BLaER1 treated with 17β-estradiol and CSF1 and Interleukin-3, amounts not matched to agents 10 nM and 100 nM (cell line): ENCODE data around the gene BDH2.

Experiments used
- H3K27ac ChIP-seq, 11 experiments: shearing (Covaris generic); formaldehyde crosslinking; 2 replicates each; pipeline ENCODE4 v1.8.1; 2022
- H3K27me3 ChIP-seq, 11 experiments: shearing (Covaris generic); formaldehyde crosslinking; 2 replicates each; pipeline ENCODE4 v1.8.1; 2022
- H3K36me3 ChIP-seq, 11 experiments: shearing (Covaris generic); formaldehyde crosslinking; 2 replicates each; pipeline ENCODE4 v1.8.1; 2022
- H3K4me1 ChIP-seq, 10 experiments: shearing (Covaris generic); formaldehyde crosslinking; 2 replicates each; pipeline ENCODE4 v1.8.1; 2022
- H3K4me2 ChIP-seq, 11 experiments: shearing (Covaris generic); formaldehyde crosslinking; 2 replicates each; pipeline ENCODE4 v1.8.1; 2022
- H3K4me3 ChIP-seq, 10 experiments: shearing (Covaris generic); formaldehyde crosslinking; 2 replicates each; pipeline ENCODE4 v1.8.1; 2022
- H3K9ac ChIP-seq, 11 experiments: shearing (Covaris generic); formaldehyde crosslinking; 2 replicates each; pipeline ENCODE4 v1.8.1; 2022
- H3K9me3 ChIP-seq, 11 experiments: shearing (Covaris generic); formaldehyde crosslinking; replicated peaks in 1 of 11; 2 replicates each; pipeline ENCODE4 v1.8.1; 2022
- H4K20me1 ChIP-seq, 11 experiments: shearing (Covaris generic); formaldehyde crosslinking; 2 replicates each; pipeline ENCODE4 v1.8.1; 2022
- Cebpa-rat ChIP-seq, 11 experiments: shearing (Covaris generic); IDR thresholded peaks; 2 replicates each; pipeline ENCODE4 v1.8.1; 2022

The BDH2 gene

GRCh38 chr4:103052145-103052544 is 47.5 kb downstream of the BDH2 start:
- Histone ChIP-seq H3K4me2 (no peak overlapping the region), H3K36me3 (peaks cover 32 to 65% (median 55%) of the 10 kb centered on the region in 11 experiments), H3K9ac (no peak overlapping the region), H3K27me3 (no peaks in the 10 kb centered on the region), H3K4me1 (peaks cover 0 to 5% (median 0%) of the 10 kb centered on the region in 10 experiments; a peak in 3 of 20 replicates), H3K9me3 (peaks cover 7 to 20% (median 11%) of the 10 kb centered on the region in 11 experiments; a peak in 17 of 22 replicates), H3K27ac (no peak overlapping the region), H4K20me1 (no peaks in the 10 kb centered on the region; a peak in 2 of 22 replicates), H3K4me3 (no peak overlapping the region)
- no peak for TF ChIP-seq Cebpa-rat (IDR thresholded peaks at IDR 0.05)

- H3K9ac ChIP-seq, result no peak overlapping the region
- peaks cover 27 to 66% (median 56%) of the 10 kb centered on the region in 11 experiments for H3K36me3 ChIP-seq
- H3K4me1 ChIP-seq, result peaks cover 0 to 5% (median 0%) of the 10 kb centered on the region in 10 experiments; a peak in 3 of 20 replicates
- no peak overlapping the region for H3K4me3 ChIP-seq
- no peak overlapping the region for H3K27ac ChIP-seq
- TF ChIP-seq Cebpa-rat (IDR thresholded peaks at IDR 0.05), result no peak
- H3K4me2 ChIP-seq, result no peak overlapping the region
- H3K27me3 ChIP-seq, result no peaks in the 10 kb centered on the region
- no peaks in the 10 kb centered on the region; a peak in 2 of 22 replicates for H4K20me1 ChIP-seq
- peaks cover 3 to 11% (median 5%) of the 10 kb centered on the region in 11 experiments; a peak in 17 of 22 replicates for H3K9me3 ChIP-seq
Measured at GRCh38 chr4:103050736-103051436, 48.7 kb downstream of the BDH2 start.

GRCh38 chr4:103046416-103047290 is 53.0 kb downstream of the BDH2 start:
- no peaks in the 10 kb centered on the region for H3K27me3 ChIP-seq
- no peak overlapping the region for H3K4me3 ChIP-seq
- H3K27ac ChIP-seq, result no peak overlapping the region
- peaks cover 45 to 87% (median 67%) of the 10 kb centered on the region in 11 experiments for H3K36me3 ChIP-seq
- no peaks in the 10 kb centered on the region; a peak in 1 of 22 replicates for H4K20me1 ChIP-seq
- no peak overlapping the region for H3K4me2 ChIP-seq
- TF ChIP-seq Cebpa-rat (IDR thresholded peaks at IDR 0.05), result no peak
- H3K4me1 ChIP-seq, result no peaks in the 10 kb centered on the region
- H3K9ac ChIP-seq, result no peak overlapping the region
- H3K9me3 ChIP-seq, result peaks cover 0 to 7% (median 0%) of the 10 kb centered on the region in 11 experiments; a peak in 2 of 22 replicates

GRCh38 chr4:103044183-103044582 is 55.5 kb downstream of the BDH2 start:
- Histone ChIP-seq H3K36me3 (peaks cover 35 to 77% (median 61%) of the 10 kb centered on the region in 11 experiments), H4K20me1 (no peaks in the 10 kb centered on the region), H3K9ac (no peak overlapping the region), H3K27ac (no peak overlapping the region), H3K9me3 (peaks cover 0 to 7% (median 0%) of the 10 kb centered on the region in 11 experiments; a peak in 2 of 22 replicates), H3K27me3 (no peaks in the 10 kb centered on the region), H3K4me1 (no peaks in the 10 kb centered on the region), H3K4me2 (no peak overlapping the region), H3K4me3 (no peak overlapping the region)
- no peak for TF ChIP-seq Cebpa-rat (IDR thresholded peaks at IDR 0.05)

GRCh38 chr4:103036169-103036568 is 63.5 kb downstream of the BDH2 start:
- H4K20me1 ChIP-seq, result no peaks in the 10 kb centered on the region
- no peak overlapping the region for H3K27ac ChIP-seq
- H3K9me3 ChIP-seq, result peaks cover 0 to 12% (median 5%) of the 10 kb centered on the region in 11 experiments; a peak in 4 of 22 replicates
- H3K4me1 ChIP-seq, result no peaks in the 10 kb centered on the region; a peak in 1 of 20 replicates
- H3K36me3 ChIP-seq, result peaks cover 12 to 65% (median 33%) of the 10 kb centered on the region in 11 experiments; a peak in 21 of 22 replicates
- no peak overlapping the region for H3K4me3 ChIP-seq
- no peaks in the 10 kb centered on the region for H3K27me3 ChIP-seq
- H3K4me2 ChIP-seq, result no peak overlapping the region
- H3K9ac ChIP-seq, result no peak overlapping the region
- TF ChIP-seq Cebpa-rat (IDR thresholded peaks at IDR 0.05), result no peak

- no peak overlapping the region for H3K27ac ChIP-seq
- no peaks in the 10 kb centered on the region for H4K20me1 ChIP-seq
- no peak for TF ChIP-seq Cebpa-rat (IDR thresholded peaks at IDR 0.05)
- no peak overlapping the region for H3K4me3 ChIP-seq
- no peak overlapping the region for H3K9ac ChIP-seq
- peaks cover 28 to 87% (median 50%) of the 10 kb centered on the region in 11 experiments for H3K36me3 ChIP-seq
- no peaks in the 10 kb centered on the region for H3K27me3 ChIP-seq
- H3K4me1 ChIP-seq, result no peaks in the 10 kb centered on the region; a peak in 1 of 20 replicates
- peaks cover 0 to 12% (median 5%) of the 10 kb centered on the region in 11 experiments; a peak in 4 of 22 replicates for H3K9me3 ChIP-seq
- no peak overlapping the region for H3K4me2 ChIP-seq
Measured at GRCh38 chr4:103032574-103032973, 67.1 kb downstream of the BDH2 start.

GRCh38 chr4:103030791-103031190 is 68.8 kb downstream of the BDH2 start:
- Histone ChIP-seq H3K4me2 (no peak overlapping the region), H3K27me3 (no peaks in the 10 kb centered on the region), H3K4me1 (no peaks in the 10 kb centered on the region; a peak in 1 of 20 replicates), H3K36me3 (peaks cover 25 to 90% (median 54%) of the 10 kb centered on the region in 11 experiments; a peak in 21 of 22 replicates), H3K27ac (no peak overlapping the region), H3K9ac (no peak overlapping the region), H4K20me1 (no peaks in the 10 kb centered on the region), H3K9me3 (peaks cover 0 to 8% (median 0%) of the 10 kb centered on the region in 11 experiments; a peak in 2 of 22 replicates), H3K4me3 (no peak overlapping the region)
- TF ChIP-seq Cebpa-rat (IDR thresholded peaks at IDR 0.05), result no peak

GRCh38 chr4:103029300-103029699 is 70.3 kb downstream of the BDH2 start:
- H3K4me1 ChIP-seq, result no peaks in the 10 kb centered on the region; a peak in 1 of 20 replicates
- H3K4me2 ChIP-seq, result no peak overlapping the region
- no peaks in the 10 kb centered on the region for H4K20me1 ChIP-seq
- no peak overlapping the region for H3K4me3 ChIP-seq
- H3K27me3 ChIP-seq, result no peaks in the 10 kb centered on the region
- no peaks in the 10 kb centered on the region for H3K9me3 ChIP-seq
- H3K36me3 ChIP-seq, result peaks cover 16 to 89% (median 57%) of the 10 kb centered on the region in 11 experiments; a peak in 20 of 22 replicates
- no peak overlapping the region for H3K27ac ChIP-seq
- H3K9ac ChIP-seq, result no peak overlapping the region
- TF ChIP-seq Cebpa-rat (IDR thresholded peaks at IDR 0.05), result no peak
